GM10847 (cell line): ENCODE results near the gene GRIP2.

Experiments
- POLR2A ChIP-seq: IDR thresholded peaks from 2 replicates; pipeline ENCODE4 v1.6.1; 2011; ENCODE audit not compliant: insufficient read length; ENCODE audit errors: extremely low read depth

GRIP2 gene

GRCh38 chr3:14441920-14442300, 98.2 kb downstream of the GRIP2 start:
- no peak for TF ChIP-seq POLR2A

- no peak for TF ChIP-seq POLR2A
Observed at GRCh38 chr3:14441240-14441919, 98.8 kb downstream of the GRIP2 start.

DNA sequence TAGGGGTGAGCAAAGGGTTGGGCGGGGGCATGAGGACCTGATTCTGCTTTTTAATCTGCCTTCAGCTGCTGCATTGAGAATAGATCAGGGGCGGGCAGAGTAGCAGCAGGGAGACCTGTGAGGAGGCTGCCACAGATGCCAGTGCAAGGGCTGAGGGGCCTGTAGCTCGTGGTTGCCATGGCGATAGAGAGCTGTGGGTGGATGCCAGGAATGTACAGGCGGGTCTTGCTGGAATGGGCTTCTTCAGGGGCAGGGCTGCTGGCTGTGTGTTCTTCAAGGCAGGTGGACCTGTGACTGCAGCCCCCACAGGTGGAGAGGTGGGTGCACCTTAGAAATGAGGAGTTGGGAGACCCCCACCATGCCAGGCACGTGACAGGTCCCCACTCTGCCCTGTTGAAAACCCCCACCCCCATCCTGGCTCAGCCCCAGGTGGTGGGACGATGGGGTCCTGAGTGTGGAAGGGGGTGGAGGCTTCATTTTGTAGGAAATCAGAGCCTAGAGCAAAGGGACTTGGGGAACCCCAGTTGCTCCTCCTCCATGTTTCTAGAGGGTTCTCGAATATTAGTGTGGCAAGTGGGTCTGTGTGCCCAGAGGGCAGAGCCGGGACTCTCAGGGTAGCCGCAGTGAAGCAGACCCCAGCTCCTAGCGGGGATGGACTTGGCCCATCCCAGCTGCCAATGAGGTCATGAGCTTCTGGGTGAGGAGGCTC, 99.5 kb downstream of the GRIP2 start:
- no peak for TF ChIP-seq POLR2A

GRCh38 chr3:14440168-14440518, 100.0 kb downstream of the GRIP2 start:
- TF ChIP-seq POLR2A = no peak

DNA sequence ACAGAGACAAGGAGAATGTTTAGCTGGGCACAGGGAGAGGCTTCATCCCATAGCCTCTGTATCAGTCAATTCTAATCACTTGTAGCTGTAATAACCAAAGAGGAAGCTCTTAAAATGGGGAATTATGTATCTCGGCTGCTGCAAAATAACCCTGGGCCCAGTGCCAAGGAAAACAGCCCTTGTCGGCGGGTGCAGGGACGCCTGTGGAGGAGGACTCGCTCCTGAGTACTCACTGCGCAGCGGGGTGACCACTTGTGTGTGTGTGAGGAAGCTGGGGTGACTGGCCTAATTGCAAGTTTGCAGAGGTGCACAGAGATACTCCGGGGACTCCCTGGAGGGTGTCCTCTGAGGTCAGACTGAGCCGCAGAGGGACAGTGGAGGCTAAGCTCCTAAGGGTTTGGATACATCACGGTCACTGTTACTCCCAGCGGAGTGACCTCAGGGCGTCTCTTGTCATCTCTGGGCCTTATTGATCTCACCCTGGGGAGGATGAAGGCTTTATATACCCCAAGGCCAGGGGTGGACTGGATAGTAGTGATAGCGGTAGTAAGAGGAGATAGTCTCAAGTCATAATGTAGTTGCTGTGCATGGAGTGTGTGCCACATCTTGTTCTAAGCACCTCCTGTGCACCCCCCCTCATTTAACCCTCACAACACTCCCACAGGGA, 100.5 kb downstream of the GRIP2 start:
- no peak for TF ChIP-seq POLR2A
